ENCODE measurements around the gene LMO2. TPM values are rescaled to one million over a fixed set of nuclear protein-coding genes. Genes with fewer than 3 reads are reported as not detected.

LMO2 gene
- total RNA-seq, 2 donors from 2014 or later: 15.4 to 15.8 TPM

- intact Hi-C loops (cut with DNase I): no loop called here
- ATAC-seq: peak; percentile 50 to 53
- no peak for DNase-seq
Measured at GRCh38 chr11:33893711-33894397, 2.0 kb upstream of the LMO2 start.

- intact Hi-C loops (cut with DNase I): no loop called here
- ATAC-seq (peak; percentile 9 to 34), DNase-seq (no peak)
Measured at GRCh38 chr11:33892906-33893594, 1.2 kb upstream of the LMO2 start.

GRCh38 chr11:33889821-33890378 is 2.0 kb downstream of the LMO2 start:
- ATAC-seq: no peak

GRCh38 chr11:33889296-33889695 is 2.6 kb downstream of the LMO2 start:
- no peak for ATAC-seq
- no peak for DNase-seq
- intact Hi-C loops (cut with DNase I): no loop called here

More at GRCh38 chr11:33889821-33890378, 2.0 kb downstream of the LMO2 start:
- no peak for DNase-seq
- intact Hi-C loops (cut with DNase I): no loop called here

GRCh38 chr11:33887886-33888285 is 4.0 kb downstream of the LMO2 start:
- DNase-seq (no peak), ATAC-seq (no peak)
- intact Hi-C loops (cut with DNase I): no loop called here

GRCh38 chr11:33885338-33886005 is 6.4 kb downstream of the LMO2 start:
- intact Hi-C loops (cut with DNase I): no loop called here
- no peak for ATAC-seq
- DNase-seq: no peak

GRCh38 chr11:33884601-33885000 is 7.3 kb downstream of the LMO2 start:
- ATAC-seq (no peak), DNase-seq (no peak)
- intact Hi-C loops (cut with DNase I): no loop called here

GRCh38 chr11:33884035-33884434 is 7.8 kb downstream of the LMO2 start:
- no peak for DNase-seq
- no peak for ATAC-seq
- intact Hi-C loops (cut with DNase I): no loop called here

- no peak for DNase-seq
- ATAC-seq: no peak
- intact Hi-C loops (cut with DNase I): no loop called here
Measured at GRCh38 chr11:33881651-33882503, 10.0 kb downstream of the LMO2 start.

- DNase-seq (no peak), ATAC-seq (no peak)
- intact Hi-C loops (cut with DNase I): no loop called here
Measured at GRCh38 chr11:33880979-33881378, 10.9 kb downstream of the LMO2 start.

GRCh38 chr11:33879375-33879774 is 12.5 kb downstream of the LMO2 start:
- ATAC-seq (no peak), DNase-seq (no peak)
- intact Hi-C loops (cut with DNase I): no loop called here

GRCh38 chr11:33877038-33877437 is 14.8 kb downstream of the LMO2 start:
- ATAC-seq (no peak), DNase-seq (no peak)
- intact Hi-C loops (cut with DNase I): no loop called here

- intact Hi-C loops (cut with DNase I): no loop called here
- ATAC-seq (no peak), DNase-seq (no peak)
Measured at GRCh38 chr11:33875621-33876294, 16.1 kb downstream of the LMO2 start.

GRCh38 chr11:33874910-33875490 is 16.9 kb downstream of the LMO2 start:
- DNase-seq: no peak
- intact Hi-C loops (cut with DNase I): no loop called here
- ATAC-seq: no peak

GRCh38 chr11:33874433-33874832 is 17.4 kb downstream of the LMO2 start:
- intact Hi-C loops (cut with DNase I): no loop called here
- ATAC-seq (no peak), DNase-seq (no peak)

- intact Hi-C loops (cut with DNase I): no loop called here
- DNase-seq (peak; percentile 58), ATAC-seq (peak; percentile 81 to 86)
Measured at GRCh38 chr11:33869481-33870422, 22.1 kb downstream of the LMO2 start.

All from left cardiac atrium (tissue), 4 donors.